ENCODE measurements around the gene SRC. TPM values are rescaled to one million over a fixed set of nuclear protein-coding genes. Genes with fewer than 3 reads are reported as not detected.

Gene SRC
- polyA plus RNA-seq, 1 of the 3 experiments (the other 2 are of a cell fraction), result 23.8 TPM

GRCh38 chr20:37310951-37311350 is 35.0 kb upstream of the SRC start:
- no peaks in the 10 kb centered on the region for H3F3A ChIP-seq (replicated peaks; ENCODE audit: insufficient read depth)
- H2AFZ ChIP-seq (ENCODE audit: low read depth), result no peak overlapping the region
- no peak overlapping the region for H3K9ac ChIP-seq
- no peak overlapping the region for H3K4me3 ChIP-seq (ENCODE audit: low read depth in 2 of 2, low read length in 1 of 2)
- ChIA-PET CTCF (interaction anchor here (1.7 kb wide), 1 partner anchor 116 kb away, joined by 4 read pairs; no protein-coding TSS in a partner anchor), POLR2A (no interaction called here)
- H3K9me2 ChIP-seq, result no peaks in the 10 kb centered on the region
- peaks cover 8 to 24% of the 10 kb centered on the region in 2 experiments for H3K36me3 ChIP-seq (replicated peaks in 1 of 2; ENCODE audit: control insufficient read depth in 1 of 2, insufficient read depth in 2 of 2, low read length in 1 of 2)
- H4K20me1 ChIP-seq (ENCODE audit: insufficient read depth), result 0 out of 2 replicates have a peak, but pooled peaks cover 5% of the 10 kb centered on the region
- peaks cover 0 to 51% of the 10 kb centered on the region in 2 experiments; a peak in 2 of 4 replicates for H3K4me1 ChIP-seq (ENCODE audit: control insufficient read depth in 1 of 2, insufficient read depth in 2 of 2, low read depth in 1 of 2, low read length in 1 of 2)
- peaks cover 35% of the 10 kb centered on the region for H3K79me2 ChIP-seq (ENCODE audit: insufficient read depth)
- no peak for DNase-seq
- no peaks in the 10 kb centered on the region for H3K27me3 ChIP-seq (ENCODE audit: insufficient read depth)
- 92% methylated on average over 5 of the region's 11 CpGs for WGBS (ENCODE audit: low lambda C conversion rate)
- no peak for TF ChIP-seq ZBTB33 (IDR thresholded peaks at IDR 0.05; ENCODE audit: borderline replicate concordance, low read depth)
- no peak for TF ChIP-seq NRF1 (IDR thresholded peaks at IDR 0.05; ENCODE audit: low read depth, low read length)
- TF ChIP-seq SIN3A (IDR thresholded peaks at IDR 0.05; ENCODE audit: borderline replicate concordance, low read depth, low read length), result no peak
- TF ChIP-seq, protein P1, sequence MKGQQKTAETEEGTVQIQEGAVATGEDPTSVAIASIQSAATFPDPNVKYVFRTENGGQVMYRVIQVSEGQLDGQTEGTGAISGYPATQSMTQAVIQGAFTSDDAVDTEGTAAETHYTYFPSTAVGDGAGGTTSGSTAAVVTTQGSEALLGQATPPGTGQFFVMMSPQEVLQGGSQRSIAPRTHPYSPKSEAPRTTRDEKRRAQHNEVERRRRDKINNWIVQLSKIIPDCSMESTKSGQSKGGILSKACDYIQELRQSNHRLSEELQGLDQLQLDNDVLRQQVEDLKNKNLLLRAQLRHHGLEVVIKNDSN (IDR thresholded peaks at IDR 0.05; ENCODE audit: borderline replicate concordance, low read depth), result no peak
- no peak for TF ChIP-seq IRF3 (IDR thresholded peaks at IDR 0.05; ENCODE audit: low read depth, low read length)
- no peak for TF ChIP-seq RAD21 (IDR thresholded peaks at IDR 0.05; ENCODE audit: low read length)
- TF ChIP-seq NFIC (IDR thresholded peaks at IDR 0.05; ENCODE audit: borderline replicate concordance), result no peak
- no peaks in the 10 kb centered on the region for H3K9me3 ChIP-seq
- no peak overlapping the region for H3K4me2 ChIP-seq
- peak overlapping the region in 1 of 2 experiments; percentile 72; a peak in 2 of 4 replicates for H3K27ac ChIP-seq (ENCODE audit: low read depth in 2 of 2, low read length in 1 of 2)

DNA sequence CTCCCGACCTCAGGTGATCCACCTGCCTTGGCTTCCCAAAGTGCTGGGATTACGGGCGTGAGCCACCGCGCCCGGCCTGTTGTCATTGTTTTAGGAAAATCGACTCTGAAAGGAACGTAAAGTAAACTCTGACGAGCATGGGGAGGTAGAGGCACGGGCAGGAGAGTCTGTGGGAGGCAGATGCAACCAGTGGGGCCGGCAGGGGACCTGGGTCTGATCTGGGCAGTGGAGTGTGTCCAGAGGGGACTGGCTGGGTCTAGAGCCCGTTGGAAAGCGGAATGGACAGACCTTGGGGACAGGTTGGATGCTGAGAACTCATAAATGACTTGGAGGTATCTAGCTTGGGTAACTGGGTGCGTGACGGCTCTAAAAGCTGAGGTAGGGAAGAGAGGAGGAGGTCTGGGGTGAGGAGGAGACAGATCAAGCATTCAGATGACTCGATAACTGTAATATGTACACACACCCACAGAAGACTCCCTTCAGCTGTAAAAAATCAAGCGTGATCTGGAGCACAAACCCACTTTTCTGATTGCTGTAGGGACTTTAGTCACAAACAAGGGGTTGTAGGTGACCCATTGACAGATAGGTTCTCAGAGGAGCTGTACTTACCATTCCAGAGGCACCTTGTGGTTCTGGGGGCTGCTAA is 34.1 kb upstream of the SRC start:
- Histone ChIP-seq H3K27me3 (ENCODE audit: insufficient read depth) (no peaks in the 10 kb centered on the region), H3K4me2 (no peak overlapping the region), H2AFZ (ENCODE audit: low read depth) (no peak overlapping the region), H3K27ac (ENCODE audit: low read depth in 2 of 2, low read length in 1 of 2) (peak overlapping the region in 1 of 2 experiments; percentile 90; a peak in 2 of 4 replicates), H3F3A (replicated peaks; ENCODE audit: insufficient read depth) (no peaks in the 10 kb centered on the region), H3K79me2 (ENCODE audit: insufficient read depth) (peaks cover 35% of the 10 kb centered on the region), H3K9me3 (no peaks in the 10 kb centered on the region), H3K4me1 (ENCODE audit: control insufficient read depth in 1 of 2, insufficient read depth in 2 of 2, low read depth in 1 of 2, low read length in 1 of 2) (peaks cover 0 to 60% of the 10 kb centered on the region in 2 experiments; a peak in 2 of 4 replicates), H3K36me3 (replicated peaks in 1 of 2; ENCODE audit: control insufficient read depth in 1 of 2, insufficient read depth in 2 of 2, low read length in 1 of 2) (peaks cover 3 to 27% of the 10 kb centered on the region in 2 experiments), H3K4me3 (ENCODE audit: low read depth in 2 of 2, low read length in 1 of 2) (no peak overlapping the region), H3K9me2 (no peaks in the 10 kb centered on the region), H4K20me1 (ENCODE audit: insufficient read depth) (0 out of 2 replicates have a peak, but pooled peaks cover 5% of the 10 kb centered on the region), H3K9ac (no peak overlapping the region)
- no peak for DNase-seq
- ChIA-PET POLR2A (interaction anchor here (0.6 to 1.5 kb wide), 3 partner anchors 20 to 66 kb away, joined by 3 to 8 read pairs (median 3); partner anchors contain the start of gene MANBAL), CTCF (interaction anchor here (0.9 to 5.2 kb wide), 8 partner anchors 10 to 84 kb away, joined by 3 to 21 read pairs (median 4); no protein-coding TSS in a partner anchor)
- TF ChIP-seq, protein P2, sequence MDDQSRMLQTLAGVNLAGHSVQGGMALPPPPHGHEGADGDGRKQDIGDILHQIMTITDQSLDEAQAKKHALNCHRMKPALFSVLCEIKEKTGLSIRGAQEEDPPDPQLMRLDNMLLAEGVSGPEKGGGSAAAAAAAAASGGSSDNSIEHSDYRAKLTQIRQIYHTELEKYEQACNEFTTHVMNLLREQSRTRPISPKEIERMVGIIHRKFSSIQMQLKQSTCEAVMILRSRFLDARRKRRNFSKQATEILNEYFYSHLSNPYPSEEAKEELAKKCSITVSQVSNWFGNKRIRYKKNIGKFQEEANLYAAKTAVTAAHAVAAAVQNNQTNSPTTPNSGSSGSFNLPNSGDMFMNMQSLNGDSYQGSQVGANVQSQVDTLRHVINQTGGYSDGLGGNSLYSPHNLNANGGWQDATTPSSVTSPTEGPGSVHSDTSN (IDR thresholded peaks at IDR 0.05), result no peak
- TF ChIP-seq CHD2 (IDR thresholded peaks at IDR 0.05; ENCODE audit: low read length, partially characterized antibody), result peak; percentile 6
- WGBS (ENCODE audit: low lambda C conversion rate), result 98% methylated on average over 17 of the region's 17 CpGs

Measured in SK-N-SH (cell line).